HG02852 (cell line): ENCODE results near the gene DYNC1LI1.

Experiments used
- ATAC-seq: cut with Tn5 transposase; IDR thresholded peaks from one replicate; pipeline ENCODE4 v1.9.1; 2021; ENCODE audit warnings: mild to moderate bottlenecking, moderate library complexity; ENCODE audit not compliant: unreplicated experiment

Gene DYNC1LI1

DNA sequence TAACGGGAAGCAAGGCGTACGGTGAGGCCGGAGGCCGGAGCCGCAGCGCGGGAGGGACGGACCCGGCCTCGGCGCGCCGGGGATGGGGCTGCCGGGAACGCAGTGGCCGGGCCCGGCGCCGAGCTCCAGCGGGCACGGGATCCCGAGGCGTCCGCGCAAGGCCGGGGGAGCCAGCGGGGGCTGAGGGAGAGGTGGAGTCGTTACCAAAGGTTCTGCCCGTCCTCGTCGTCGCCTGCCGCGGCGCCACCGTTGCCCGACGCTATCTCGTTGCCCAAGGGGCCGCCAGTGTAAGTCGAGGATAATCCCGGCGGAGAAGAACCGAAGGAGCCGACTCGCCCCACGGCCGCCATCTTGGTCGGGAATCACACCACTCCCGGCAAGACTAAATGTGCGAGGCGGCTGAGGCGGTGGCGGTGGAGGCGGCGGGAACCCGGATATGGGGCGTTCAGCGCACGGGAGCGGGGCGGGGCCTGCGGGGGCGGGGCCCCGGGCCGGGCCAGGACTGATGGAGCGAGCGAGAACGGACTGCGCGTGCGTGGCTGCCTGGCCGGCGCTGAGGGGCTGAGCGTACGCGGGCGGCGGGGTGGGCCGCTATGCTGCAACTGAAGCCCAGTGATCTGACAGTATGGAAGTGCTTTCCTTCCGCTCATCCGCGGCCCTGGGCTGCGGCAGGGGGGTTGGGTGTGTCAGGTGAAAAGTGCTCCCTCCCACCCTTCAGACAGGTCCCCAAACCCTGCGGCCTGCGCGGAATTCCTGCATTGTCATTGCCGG, at the start of gene DYNC1LI1:
TSS of gene DYNC1LI1 (minus strand) at position 438 of the 771 bp plus-strand sequence. CDS start at position 350, 88 bp downstream.
- ATAC-seq, result peak; percentile 81

- no peak for ATAC-seq
These were observed 48.7 kb upstream of the DYNC1LI1 start for GRCh38 chr3:32619395-32619794.

DNA sequence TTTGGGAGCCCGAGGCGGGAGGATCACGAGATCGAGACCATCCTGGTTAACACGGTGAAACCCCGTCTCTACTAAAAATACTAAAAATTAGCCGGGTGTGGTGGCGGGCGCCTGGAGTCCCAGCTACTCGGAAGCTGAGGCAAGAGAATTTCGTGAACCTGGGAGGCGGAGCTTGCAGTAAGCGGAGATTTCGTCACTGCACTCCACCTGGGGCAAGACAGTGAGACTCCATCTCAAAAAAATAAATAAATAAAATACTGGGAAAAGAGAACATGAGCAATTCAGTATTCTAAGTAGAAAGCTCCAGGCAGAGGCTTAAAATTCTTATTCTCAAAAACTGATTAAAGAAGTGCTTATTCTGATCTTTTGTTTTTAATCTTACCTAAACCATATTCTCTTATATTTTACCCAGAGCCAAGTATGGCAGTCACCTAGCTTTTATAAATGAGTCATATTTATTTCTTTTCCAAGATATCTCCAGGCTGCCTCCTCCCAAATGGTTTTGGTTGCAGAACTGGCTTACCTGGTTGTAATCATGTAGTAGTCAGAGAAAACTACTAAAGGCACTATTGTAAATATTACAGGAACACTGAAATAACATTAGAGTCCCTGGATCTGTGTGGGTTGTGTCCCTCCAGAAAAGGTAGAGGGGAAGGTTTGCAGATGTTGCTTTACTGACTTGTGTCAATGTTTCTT, 45.8 kb upstream of the DYNC1LI1 start:
- ATAC-seq, result no peak

DNA sequence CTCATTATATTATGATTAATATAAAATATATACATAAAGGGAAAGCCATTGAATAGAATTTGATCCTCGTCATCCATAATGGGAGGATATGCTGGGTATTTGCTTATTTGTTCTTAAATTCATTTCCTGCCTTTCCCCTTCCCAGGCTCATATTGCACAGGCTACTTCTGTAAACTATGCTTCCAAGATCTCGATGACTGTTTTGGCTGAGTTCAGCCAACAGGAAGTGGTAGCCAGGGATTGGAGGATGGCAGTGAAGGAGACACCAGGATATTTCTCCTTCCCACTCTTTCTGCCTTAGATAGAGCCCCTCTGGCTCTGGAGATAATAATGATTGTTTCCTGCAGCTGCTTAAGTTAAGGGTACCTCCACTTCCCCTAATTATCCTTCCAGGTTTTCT, 44.3 kb upstream of the DYNC1LI1 start:
- no peak for ATAC-seq

DNA sequence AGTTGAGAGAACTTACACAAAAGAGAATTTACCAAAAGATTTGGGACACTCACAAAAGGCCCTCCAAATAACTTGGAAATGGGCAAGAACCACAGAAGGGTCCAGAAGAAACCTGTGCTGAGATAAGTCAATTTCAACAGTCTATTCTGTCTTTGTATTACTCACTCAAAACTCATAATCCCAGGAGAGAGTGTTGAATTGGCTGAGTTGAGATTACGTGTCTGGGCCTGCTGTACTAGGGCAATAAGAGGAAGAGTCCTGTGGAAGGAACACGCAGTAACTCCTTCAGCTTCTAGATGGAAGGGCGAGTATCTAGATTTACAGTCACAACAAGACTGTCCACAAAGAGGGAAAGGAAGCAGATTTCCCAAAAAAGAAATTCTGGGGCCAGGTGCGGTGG, 42.5 kb upstream of the DYNC1LI1 start:
- ATAC-seq, result no peak

DNA sequence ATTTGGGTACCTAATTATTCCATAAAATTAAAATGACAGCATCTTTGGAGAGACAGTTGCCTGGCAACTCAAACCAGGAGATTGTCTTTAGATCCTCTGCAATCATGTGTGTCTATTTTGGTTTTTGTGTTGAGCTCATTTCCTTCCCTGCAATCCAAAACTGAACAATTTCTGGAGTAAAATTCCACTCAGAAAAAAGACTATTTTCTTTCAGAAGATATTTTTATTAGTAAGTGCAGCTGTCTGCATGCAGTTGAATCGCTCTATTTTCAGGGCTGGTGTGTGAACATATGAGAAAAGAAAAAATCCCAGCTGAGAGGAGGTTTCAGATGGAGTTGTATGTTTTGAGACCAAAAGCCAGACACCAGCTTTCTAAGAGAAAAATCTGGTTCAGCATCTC, 41.9 kb upstream of the DYNC1LI1 start:
- no peak for ATAC-seq

- no peak for ATAC-seq
These were observed 36.9 kb upstream of the DYNC1LI1 start for GRCh38 chr3:32607522-32607921.

DNA sequence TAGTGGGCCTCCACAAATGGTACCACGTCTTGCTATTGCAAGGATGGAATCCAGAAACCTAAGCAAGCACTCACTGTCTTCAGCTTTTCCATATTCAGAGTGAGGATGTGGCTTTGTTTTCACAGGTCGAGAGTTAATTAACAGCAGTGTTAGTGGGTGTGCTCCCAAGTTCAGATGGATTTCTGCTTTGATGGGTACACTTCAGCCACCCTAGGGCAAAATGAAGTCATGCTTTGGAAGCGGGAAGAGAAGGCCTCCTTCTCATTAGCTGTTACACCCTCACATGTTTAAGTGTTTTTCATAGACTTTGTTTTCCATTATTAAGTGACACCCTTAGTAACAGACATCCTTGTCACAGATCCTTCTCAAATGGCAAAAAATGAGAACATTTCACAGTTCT, 36.3 kb upstream of the DYNC1LI1 start:
- ATAC-seq, result no peak

DNA sequence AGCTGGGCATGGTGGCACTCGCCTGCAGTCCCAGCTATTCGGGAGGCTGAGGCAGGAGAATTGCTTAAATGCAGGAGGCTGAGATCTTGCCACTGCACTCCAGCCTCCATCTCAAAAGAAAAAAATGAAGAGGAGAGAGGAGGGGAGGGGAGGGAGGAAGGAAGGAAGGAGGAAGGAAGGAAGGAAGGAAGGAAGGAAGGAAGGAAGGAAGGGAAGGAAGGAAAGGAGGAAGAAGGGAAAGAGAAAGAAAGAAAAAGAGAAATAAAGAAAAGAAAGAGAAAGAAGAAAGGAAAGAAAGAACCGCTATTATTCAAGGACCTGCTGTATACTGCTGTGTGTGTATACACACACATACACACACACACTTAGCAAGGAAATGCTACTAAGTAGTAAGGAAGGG, 35.6 kb upstream of the DYNC1LI1 start:
- no peak for ATAC-seq

- ATAC-seq, result no peak
These were observed 32.4 kb upstream of the DYNC1LI1 start for GRCh38 chr3:32603064-32603463.

DNA sequence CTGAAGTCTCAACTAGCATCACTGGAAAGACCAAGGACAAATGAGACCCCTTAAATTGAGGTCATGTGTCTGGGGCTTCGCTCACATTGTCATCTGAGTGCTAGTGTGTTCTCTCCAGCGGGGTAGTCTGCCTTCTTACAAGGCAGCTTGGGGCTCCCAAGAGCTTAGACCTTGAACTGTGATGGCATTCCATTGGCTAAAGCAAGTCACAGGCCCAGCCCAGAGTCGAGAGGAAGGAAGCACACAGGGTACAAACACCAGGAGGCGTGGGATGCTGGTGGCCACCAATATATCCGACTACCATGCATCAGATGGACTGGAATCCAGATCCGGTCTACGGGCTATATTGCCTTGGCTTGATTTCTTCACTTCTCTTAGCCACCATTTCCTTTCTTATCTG, 31.5 kb upstream of the DYNC1LI1 start:
- no peak for ATAC-seq

- no peak for ATAC-seq
These were observed 31.1 kb upstream of the DYNC1LI1 start for GRCh38 chr3:32601722-32602121.

DNA sequence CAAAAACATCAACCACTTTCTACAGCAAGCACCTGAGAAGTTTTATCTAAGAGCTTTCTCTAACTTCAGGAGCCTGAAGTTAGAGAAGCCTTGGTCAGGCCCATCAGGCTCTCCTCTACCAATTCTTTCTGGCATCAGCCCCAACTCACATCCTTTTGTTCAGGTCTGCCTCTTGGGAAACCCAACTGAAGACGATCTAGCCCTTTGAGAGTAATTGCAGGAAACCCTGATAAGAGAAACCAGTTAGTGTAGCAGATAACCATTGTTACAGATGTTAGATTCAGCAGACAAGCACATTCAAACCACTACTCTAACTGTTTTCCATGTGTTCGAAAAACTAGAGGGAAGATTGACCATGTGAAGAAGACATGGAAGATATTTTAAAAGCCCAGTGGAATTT, 27.0 kb upstream of the DYNC1LI1 start:
- no peak for ATAC-seq

DNA sequence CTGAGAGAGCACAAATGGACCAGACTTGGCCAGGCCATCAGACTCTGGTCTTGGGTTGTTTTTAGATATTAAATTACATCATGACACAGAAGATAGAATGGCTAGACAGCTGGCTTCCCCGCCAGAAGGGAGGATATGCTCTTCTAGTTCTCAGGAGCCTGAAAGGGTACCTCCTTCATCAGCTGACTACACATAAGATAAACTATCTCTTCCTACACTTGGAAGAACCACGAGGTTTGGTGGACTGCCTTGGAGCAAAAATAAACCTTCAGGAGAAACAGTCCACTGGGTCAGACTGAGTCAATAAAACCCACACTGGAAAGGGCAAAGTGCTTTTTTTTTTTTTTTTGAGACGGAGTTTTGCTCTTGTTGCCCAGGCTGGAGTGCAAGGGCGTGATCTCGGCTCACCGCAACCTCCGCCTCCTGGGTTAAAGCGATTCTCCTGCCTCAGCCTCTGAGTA, 26.3 kb upstream of the DYNC1LI1 start:
- no peak for ATAC-seq

GRCh38 chr3:32596282-32596908, 25.7 kb upstream of the DYNC1LI1 start:
- no peak for ATAC-seq

- no peak for ATAC-seq
These were observed 24.7 kb upstream of the DYNC1LI1 start for GRCh38 chr3:32595323-32595722.

DNA sequence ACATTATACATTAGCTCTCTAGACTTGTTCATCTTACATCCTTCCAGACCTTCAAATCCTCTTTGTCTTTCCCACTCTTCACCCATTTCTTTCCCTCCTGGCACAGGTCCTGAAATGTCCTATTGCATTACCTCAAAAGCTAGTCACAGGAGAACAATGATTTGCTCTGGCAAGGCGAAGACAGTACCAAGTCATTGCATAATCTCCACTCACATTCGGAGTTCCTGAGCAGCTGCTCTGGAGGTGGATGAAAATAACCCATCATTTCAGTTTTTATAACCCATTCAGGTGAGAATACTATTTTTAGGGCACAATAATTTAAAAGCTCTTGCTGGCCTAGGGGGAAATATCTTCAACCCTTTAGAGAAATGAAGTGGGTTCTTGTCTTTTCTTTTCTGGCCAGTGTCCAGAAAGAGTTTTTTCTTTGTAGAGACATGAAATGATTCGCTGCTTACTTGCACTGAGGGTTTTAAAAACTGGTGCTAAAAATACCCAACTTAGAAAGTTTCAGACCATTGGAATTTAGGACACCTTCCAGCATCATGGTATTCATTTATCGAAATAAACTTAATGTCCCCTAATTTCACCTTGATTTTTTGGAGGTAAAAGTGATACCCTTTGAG, 23.4 kb upstream of the DYNC1LI1 start:
- no peak for ATAC-seq

- no peak for ATAC-seq
These were observed 22.2 kb upstream of the DYNC1LI1 start for GRCh38 chr3:32592696-32593353.

DNA sequence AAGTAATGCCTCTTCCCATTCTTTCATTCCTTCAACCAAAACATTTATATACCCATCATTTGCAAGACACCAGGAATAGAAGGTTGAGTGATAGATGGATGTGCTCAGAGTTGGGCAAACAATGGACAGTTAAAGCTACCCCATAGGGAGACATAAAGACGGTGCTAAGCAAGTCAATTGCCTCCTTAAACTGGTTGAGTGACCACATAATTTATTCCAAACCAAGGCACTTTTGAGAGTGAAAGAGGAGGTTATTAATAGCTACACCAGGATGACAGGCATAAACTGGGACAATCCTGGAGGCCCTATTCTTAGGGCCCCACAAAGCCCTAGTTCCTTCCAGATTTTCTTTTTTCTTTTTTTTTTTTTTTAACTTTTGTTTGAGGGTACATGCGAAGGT, 21.4 kb upstream of the DYNC1LI1 start:
- ATAC-seq, result no peak

GRCh38 chr3:32591186-32591585, 20.5 kb upstream of the DYNC1LI1 start:
- ATAC-seq, result no peak

GRCh38 chr3:32586356-32586755, 15.7 kb upstream of the DYNC1LI1 start:
- ATAC-seq, result no peak
